Measurements from ENCODE around the gene CDKL2. TPM values are rescaled to one million over a fixed set of nuclear protein-coding genes. Genes with fewer than 3 reads are reported as not detected.

The CDKL2 gene
- total and polyA plus RNA-seq, 2 donors (not counting 1 experiment from before 2014, with no cell fraction given) = 0.81 TPM; not detected in 1

- DNase-seq = no peak
- no peaks in the 10 kb centered on the region for H3K79me2 ChIP-seq (ENCODE audit: control insufficient read depth, insufficient read depth, low read length)
- Mint-ChIP-seq H3K4me3 (no peak overlapping the region), H3K9me3 (ENCODE audit: insufficient read depth) (no peaks in the 10 kb centered on the region), H3K27ac (no peak overlapping the region), H3K4me1 (no peaks in the 10 kb centered on the region), H3K27me3 (peaks cover 2% of the 10 kb centered on the region)
- no peaks in the 10 kb centered on the region for H4K20me1 ChIP-seq (ENCODE audit: control insufficient read depth, insufficient read depth, low read length, poor library complexity, severe bottlenecking)
- no peaks in the 10 kb centered on the region for H3K27me3 ChIP-seq (replicated peaks in 1 of 4; ENCODE audit: control extremely low read depth in 1 of 4, control insufficient read depth in 3 of 4, insufficient read depth in 4 of 4, low read length in 3 of 4)
- H3K4me1 ChIP-seq (ENCODE audit: control insufficient read depth in 2 of 2, insufficient read depth in 2 of 2, low read length in 2 of 2) = no peaks in the 10 kb centered on the region
- ATAC-seq (ENCODE audit: low read depth) = no peak
- CTCF ChIA-PET = no interaction called here
- TF ChIP-seq EZH2 (IDR thresholded peaks at IDR 0.05; ENCODE audit: borderline replicate concordance, insufficient read depth, low read depth, low read length, poor library complexity, severe bottlenecking) (no peak), CTCF (IDR thresholded peaks at IDR 0.05) (no peak)
- 79% methylated on average over 2 of the region's 2 CpGs for WGBS (ENCODE audit: insufficient coverage)
- H2AFZ ChIP-seq (ENCODE audit: insufficient read depth, low read depth, low read length, poor library complexity, severe bottlenecking) = no peak overlapping the region
- H3K27ac ChIP-seq (ENCODE audit: low read length in 2 of 2) = no peak overlapping the region
- H3K9me3 ChIP-seq (ENCODE audit: control extremely low read depth in 1 of 3, control insufficient read depth in 2 of 3, insufficient read depth in 1 of 3, low read length in 2 of 3) = no peaks in the 10 kb centered on the region
- H3K4me2 ChIP-seq (replicated peaks; ENCODE audit: low read depth, low read length, poor library complexity, severe bottlenecking) = no peak overlapping the region
- no peak overlapping the region for H3K4me3 ChIP-seq (ENCODE audit: control extremely low read depth in 1 of 5, extremely low read depth in 1 of 5, insufficient read depth in 1 of 5, low read depth in 2 of 5, low read length in 4 of 5)
- intact Hi-C loops (cut with micrococcal nuclease) = no loop called here
- no peak overlapping the region for H3K9ac ChIP-seq (ENCODE audit: low read length)
- POLR2A ChIA-PET = interaction anchor here (0.7 kb wide), 1 partner anchor 72 kb away, joined by 5 read pairs; no protein-coding TSS in a partner anchor
- peaks cover 0 to 2% of the 10 kb centered on the region in 2 experiments for H3K36me3 ChIP-seq (replicated peaks in 1 of 2; ENCODE audit: control extremely low read depth in 1 of 2, control insufficient read depth in 1 of 2, extremely low read depth in 1 of 2, insufficient read depth in 2 of 2, low read length in 1 of 2)
Measured at GRCh38 chr4:75549019-75549418, 81.3 kb downstream of the CDKL2 start.

GRCh38 chr4:75547647-75548387 is 82.5 kb downstream of the CDKL2 start:
- H3K4me3 Mint-ChIP-seq = no peak overlapping the region
- no peak for ATAC-seq (ENCODE audit: low read depth)
- no peaks in the 10 kb centered on the region for H3K9me3 Mint-ChIP-seq (ENCODE audit: insufficient read depth)
- Histone ChIP-seq H3K27me3 (replicated peaks in 1 of 4; ENCODE audit: control extremely low read depth in 1 of 4, control insufficient read depth in 3 of 4, insufficient read depth in 4 of 4, low read length in 3 of 4) (no peaks in the 10 kb centered on the region), H3K9me3 (ENCODE audit: control extremely low read depth in 1 of 3, control insufficient read depth in 2 of 3, insufficient read depth in 1 of 3, low read length in 2 of 3) (no peaks in the 10 kb centered on the region), H3K9ac (ENCODE audit: low read length) (no peak overlapping the region), H3K4me2 (replicated peaks; ENCODE audit: low read depth, low read length, poor library complexity, severe bottlenecking) (no peak overlapping the region), H4K20me1 (ENCODE audit: control insufficient read depth, insufficient read depth, low read length, poor library complexity, severe bottlenecking) (no peaks in the 10 kb centered on the region), H3K4me1 (ENCODE audit: control insufficient read depth in 2 of 2, insufficient read depth in 2 of 2, low read length in 2 of 2) (no peaks in the 10 kb centered on the region), H2AFZ (ENCODE audit: insufficient read depth, low read depth, low read length, poor library complexity, severe bottlenecking) (no peak overlapping the region), H3K79me2 (ENCODE audit: control insufficient read depth, insufficient read depth, low read length) (no peaks in the 10 kb centered on the region), H3K4me3 (ENCODE audit: control extremely low read depth in 1 of 5, extremely low read depth in 1 of 5, insufficient read depth in 1 of 5, low read depth in 2 of 5, low read length in 4 of 5) (no peak overlapping the region), H3K27ac (ENCODE audit: low read length in 2 of 2) (no peak overlapping the region), H3K36me3 (replicated peaks in 1 of 2; ENCODE audit: control extremely low read depth in 1 of 2, control insufficient read depth in 1 of 2, extremely low read depth in 1 of 2, insufficient read depth in 2 of 2, low read length in 1 of 2) (peaks cover 0 to 2% of the 10 kb centered on the region in 2 experiments)
- ChIA-PET CTCF (interaction anchor here (1.3 kb wide), 1 partner anchor 300 kb away, joined by 3 read pairs; no protein-coding TSS in a partner anchor), POLR2A (no interaction called here)
- no peaks in the 10 kb centered on the region for H3K27me3 Mint-ChIP-seq
- WGBS (ENCODE audit: insufficient coverage) = 89% methylated on average over 10 of the region's 15 CpGs
- intact Hi-C loops (cut with micrococcal nuclease) = no loop called here
- no peak for DNase-seq
- H3K27ac Mint-ChIP-seq = no peak overlapping the region
- no peak for TF ChIP-seq CTCF (IDR thresholded peaks at IDR 0.05)
- no peak for TF ChIP-seq EZH2 (IDR thresholded peaks at IDR 0.05; ENCODE audit: borderline replicate concordance, insufficient read depth, low read depth, low read length, poor library complexity, severe bottlenecking)
- no peaks in the 10 kb centered on the region for H3K4me1 Mint-ChIP-seq

Data from B cell (primary cell).